Fibroblast of villous mesenchyme (primary cell): ENCODE results near the gene JAK1. TPM values are rescaled to one million over a fixed set of nuclear protein-coding genes. Genes with fewer than 3 reads are reported as not detected.

Experiments used
- DNase-seq: peaks from one replicate; pipeline ENCODE4 v3.0.0-alpha.2; 2010; ENCODE audit warnings: low read depth
- H3K4me3 ChIP-seq: 2 replicates; pipeline ENCODE4 v1.5.1; 2011; ENCODE audit warnings: low read depth, mild to moderate bottlenecking, low read length
- total RNA-seq: library from RNA; depleted of rRNA; stranded (reverse); fragments of >200 nt; gene quantifications from 2 replicates; pipeline ENCODE4 v1.2.3, GENCODE V29; 2012
- TF ChIP-seq, protein P1 (sequence below): IDR thresholded peaks from 2 replicates; pipeline ENCODE4 v1.5.1; 2012; ENCODE audit warnings: low read depth, mild to moderate bottlenecking, low read length; ENCODE audit not compliant: insufficient read depth

Gene JAK1
- total RNA-seq, 1 donor = 125 TPM

DNA sequence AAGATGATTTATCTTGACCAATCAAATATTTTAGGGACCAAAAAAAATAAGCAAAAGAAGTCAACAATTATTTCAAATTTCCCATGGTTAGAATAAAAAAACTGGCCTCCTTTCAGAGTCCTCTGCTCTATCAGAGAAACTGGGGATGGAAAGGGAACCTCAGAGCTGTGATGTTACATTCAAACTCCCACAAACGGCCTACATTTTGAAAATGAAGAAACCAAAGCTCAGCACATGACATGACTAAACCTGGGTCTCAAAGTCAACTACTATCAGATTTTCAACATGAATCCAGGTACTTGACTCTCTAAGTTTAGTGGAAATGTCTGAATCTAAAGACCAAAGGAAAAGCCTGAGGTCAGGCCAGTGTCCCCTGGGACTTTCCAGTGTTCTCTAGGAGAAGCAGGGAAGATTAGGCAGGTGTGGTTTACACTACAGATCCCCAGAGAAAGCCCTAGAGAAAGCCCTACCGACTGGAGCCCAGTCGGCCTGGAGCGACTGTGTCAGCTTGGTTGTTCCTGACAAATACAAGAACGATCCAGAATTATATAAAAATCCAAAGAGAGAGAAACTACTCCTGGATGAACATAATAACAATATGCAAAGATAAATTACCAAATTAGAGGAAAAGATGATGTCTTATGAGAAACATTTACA, 24.8 kb downstream of the JAK1 start:
- H3K4me3 ChIP-seq = no peak overlapping the region
- TF ChIP-seq, protein P1, sequence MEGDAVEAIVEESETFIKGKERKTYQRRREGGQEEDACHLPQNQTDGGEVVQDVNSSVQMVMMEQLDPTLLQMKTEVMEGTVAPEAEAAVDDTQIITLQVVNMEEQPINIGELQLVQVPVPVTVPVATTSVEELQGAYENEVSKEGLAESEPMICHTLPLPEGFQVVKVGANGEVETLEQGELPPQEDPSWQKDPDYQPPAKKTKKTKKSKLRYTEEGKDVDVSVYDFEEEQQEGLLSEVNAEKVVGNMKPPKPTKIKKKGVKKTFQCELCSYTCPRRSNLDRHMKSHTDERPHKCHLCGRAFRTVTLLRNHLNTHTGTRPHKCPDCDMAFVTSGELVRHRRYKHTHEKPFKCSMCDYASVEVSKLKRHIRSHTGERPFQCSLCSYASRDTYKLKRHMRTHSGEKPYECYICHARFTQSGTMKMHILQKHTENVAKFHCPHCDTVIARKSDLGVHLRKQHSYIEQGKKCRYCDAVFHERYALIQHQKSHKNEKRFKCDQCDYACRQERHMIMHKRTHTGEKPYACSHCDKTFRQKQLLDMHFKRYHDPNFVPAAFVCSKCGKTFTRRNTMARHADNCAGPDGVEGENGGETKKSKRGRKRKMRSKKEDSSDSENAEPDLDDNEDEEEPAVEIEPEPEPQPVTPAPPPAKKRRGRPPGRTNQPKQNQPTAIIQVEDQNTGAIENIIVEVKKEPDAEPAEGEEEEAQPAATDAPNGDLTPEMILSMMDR = no peak
- no peak for DNase-seq

DNA sequence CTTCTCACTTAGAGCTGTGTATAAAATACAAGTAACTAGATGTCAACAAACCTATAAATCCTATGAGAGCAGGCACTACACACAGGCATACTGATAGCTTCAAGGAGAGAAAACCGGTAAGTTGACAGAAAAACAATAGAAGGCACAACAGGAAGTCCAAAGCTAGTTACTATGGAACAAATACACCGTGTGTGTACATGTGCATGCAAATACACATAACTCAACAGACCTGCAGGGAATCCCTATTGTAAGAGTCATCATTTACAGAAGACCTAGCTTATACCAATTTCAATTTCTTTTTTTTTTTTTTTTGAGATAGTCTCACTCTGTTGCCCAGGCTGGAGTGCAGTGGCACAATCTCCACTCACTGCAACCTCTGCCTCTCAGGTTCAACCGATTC, 26.3 kb downstream of the JAK1 start:
- H3K4me3 ChIP-seq = no peak overlapping the region
- DNase-seq = no peak
- TF ChIP-seq, protein P1 = no peak

DNA sequence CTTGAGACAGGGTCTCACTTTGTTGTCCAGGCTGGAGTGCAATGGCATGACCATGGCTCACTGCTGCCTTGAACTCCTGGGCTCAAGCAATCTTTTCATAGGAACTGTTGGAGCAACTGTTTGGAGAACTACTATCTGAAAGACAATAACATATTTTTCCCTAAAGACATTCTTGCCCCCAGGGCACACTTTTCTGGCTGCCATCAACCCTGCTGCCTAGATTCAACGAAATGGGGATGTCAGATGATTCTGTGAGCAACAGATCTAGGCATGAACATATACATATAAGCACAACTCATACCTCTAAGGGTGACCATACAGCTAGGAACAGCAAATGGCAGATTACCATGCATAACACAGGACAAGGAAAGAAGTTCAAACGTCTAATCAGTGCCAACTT, 27.4 kb downstream of the JAK1 start:
- no peak for DNase-seq
- TF ChIP-seq, protein P1 = no peak
- no peak overlapping the region for H3K4me3 ChIP-seq

DNA sequence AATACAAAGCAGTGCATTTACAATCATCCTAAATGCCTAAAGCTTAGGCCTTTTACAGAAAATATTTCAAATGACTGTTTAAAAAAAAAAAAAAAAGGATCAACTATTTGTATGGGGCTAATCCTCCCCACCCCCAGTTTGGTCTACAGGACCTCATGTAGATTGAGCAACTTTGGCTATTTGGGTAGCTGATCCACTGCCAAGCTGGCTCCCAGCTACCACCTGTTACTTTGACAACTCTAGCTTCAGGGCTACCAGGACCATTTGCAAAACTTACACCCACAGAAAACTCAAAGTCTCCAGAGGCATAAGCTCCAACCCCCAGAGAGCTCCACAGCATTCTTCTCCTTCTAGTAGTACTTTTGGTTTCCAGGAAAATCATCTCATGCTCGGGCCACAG, 29.4 kb downstream of the JAK1 start:
- DNase-seq = no peak
- TF ChIP-seq, protein P1 = no peak
- no peak overlapping the region for H3K4me3 ChIP-seq

DNA sequence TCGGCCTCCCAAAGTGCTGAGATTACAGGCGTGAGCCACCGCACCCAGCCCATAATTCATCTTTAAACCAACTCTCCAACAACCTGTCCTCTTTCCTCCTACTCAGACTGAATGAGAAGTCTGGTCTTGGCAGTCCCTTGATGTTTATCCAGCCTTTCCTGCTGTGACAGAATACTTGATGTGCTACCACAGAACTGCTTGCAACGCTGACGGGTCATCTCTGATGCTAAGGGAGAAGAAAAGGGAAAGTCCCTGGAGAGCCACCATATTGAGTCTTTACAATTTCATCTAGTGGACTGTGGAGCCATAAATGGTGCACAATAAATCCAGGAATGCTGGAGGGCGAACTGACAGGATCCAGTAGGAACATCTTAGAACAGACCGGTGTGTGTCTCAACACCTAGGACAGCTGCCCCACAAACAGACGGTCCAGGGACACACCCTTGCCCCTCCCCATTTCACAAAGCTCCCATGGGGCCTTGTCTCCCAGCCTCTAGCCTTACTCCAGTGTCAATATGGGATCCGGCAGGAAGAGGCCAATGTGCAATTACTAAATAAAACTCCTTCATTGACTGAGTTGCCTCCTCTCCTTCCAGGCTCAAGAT, 30.7 kb downstream of the JAK1 start:
- no peak overlapping the region for H3K4me3 ChIP-seq

DNA sequence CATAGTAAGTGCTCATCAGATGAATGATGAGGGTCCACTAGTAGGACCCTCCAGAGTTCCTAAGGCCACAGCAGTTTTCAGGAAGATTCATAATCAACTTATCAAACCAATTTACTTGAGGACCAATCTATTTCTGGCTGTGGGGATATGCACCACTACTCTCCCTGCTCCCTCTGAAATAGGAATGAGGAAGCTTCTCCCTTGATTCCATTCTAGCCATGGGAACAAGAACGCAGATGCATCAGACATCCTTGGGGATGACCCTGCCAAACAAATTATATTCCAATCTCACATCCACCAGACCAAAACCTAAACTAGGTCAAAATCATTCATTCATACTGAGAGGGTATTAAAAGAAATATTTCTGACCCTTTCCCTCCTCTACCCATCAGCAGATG, 31.5 kb downstream of the JAK1 start:
- H3K4me3 ChIP-seq = no peak overlapping the region
- TF ChIP-seq, protein P1 = no peak
- DNase-seq = no peak

More for the DNA sequence above, 30.7 kb downstream of the JAK1 start:
- TF ChIP-seq, protein P1 = no peak
- no peak for DNase-seq
